ENCODE data around the gene KCNJ10. TPM values are rescaled to one million over a fixed set of nuclear protein-coding genes. Genes with fewer than 3 reads are reported as not detected.

The KCNJ10 gene
- total RNA-seq, 1 donor from 2014 or later: 1.6 TPM

- no peak for DNase-seq
These were observed 45.6 kb downstream of the KCNJ10 start for GRCh38 chr1:160024195-160024905.

DNA sequence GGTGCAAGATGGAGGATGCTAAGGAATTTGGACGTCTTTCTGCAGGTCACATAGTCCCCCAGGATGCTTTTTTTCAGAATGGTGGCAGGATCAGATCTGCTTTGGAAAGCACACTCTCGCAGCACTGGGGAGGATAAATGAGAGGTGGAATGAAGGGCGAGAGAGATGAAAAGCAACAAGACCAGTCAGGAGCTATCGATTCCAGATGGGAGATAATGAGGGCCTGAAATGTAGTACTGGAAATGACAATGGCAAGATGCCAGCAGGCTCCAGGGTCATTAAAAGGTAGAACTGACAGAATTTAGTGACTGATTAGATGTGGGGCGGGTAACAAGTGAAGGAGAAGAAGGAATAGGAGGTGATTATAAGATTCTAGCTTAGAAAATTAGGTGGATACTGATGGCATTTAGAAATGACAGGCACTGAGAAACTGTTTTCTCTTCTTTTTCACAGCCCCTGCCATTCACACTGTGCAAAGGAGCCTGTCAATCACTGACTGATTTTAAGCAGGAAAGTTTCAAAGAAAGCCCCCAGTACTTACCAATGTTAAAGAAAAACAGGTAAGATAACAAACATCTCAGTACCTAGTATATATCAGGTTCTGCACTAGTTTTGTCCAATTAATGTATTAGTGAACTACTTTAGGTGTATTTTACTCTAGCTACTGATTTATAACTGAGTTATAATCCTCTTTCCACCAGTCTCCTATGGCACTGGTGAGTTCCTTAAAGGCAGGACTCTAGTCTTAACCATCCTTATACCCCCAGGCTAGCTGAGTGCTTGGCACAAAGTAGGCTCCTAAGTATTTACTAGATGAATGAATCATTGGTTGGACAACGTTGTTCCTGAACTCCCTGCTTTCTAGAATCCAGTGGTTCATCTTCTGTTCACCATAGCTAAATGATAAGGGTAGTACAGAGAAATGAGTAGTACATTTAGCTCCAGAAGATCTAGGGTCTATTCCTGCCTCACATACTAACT lies 47.3 kb downstream of the KCNJ10 start:
- no peak for DNase-seq

DNA sequence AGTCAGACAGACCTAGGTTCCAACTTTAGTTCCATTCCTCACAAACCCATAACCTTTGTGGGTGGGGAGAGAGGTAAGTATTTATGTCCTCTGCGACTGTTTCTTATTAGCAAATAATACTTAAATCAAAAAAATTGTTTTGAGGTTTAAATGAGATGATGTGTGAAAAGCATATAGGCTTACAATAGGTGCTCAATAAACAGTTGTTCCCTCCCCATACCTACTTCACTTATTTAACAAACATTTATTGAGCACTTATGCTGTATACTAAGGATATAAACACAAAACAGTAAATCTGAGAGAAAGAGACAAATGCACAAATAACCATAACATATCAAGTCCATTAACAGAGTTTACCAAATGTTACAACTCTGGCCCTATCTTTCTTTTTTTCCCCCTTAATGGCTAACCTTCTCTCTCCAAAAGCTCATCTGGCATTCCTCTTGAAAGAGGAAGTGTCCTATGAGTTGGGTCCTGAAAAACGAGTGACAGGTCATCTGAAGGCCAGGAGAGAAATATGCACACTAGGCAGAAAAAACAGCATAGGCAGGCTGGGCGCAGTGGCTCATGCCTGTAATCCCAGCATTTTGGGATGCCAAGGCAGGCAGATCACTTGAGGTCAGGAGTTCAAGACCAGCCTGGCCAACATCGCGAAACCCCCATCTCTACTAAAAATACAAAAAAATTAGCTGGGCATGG lies 48.4 kb downstream of the KCNJ10 start:
- no peak for DNase-seq

- no peak for DNase-seq
These were observed 49.8 kb downstream of the KCNJ10 start for GRCh38 chr1:160020196-160020595.

DNA sequence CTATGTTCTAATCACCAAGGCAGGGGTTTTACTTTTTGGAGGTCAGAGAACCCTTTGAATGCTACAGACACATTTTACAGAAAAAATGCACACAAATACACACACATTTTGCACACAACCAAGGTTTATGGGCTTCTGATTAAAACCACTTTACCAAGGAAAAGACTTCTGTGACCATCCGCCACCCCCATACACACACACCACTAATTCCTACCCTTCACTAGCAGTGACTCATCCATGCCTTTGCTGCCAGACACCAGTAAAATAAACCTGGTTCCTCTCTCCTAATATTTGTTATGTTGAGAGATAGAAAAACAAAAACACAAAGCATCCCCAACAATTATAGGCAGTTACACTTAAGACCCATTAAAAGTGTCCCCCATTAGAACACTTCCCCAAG lies 51.1 kb downstream of the KCNJ10 start:
- DNase-seq: no peak

- DNase-seq: no peak
These were observed 51.6 kb downstream of the KCNJ10 start for GRCh38 chr1:160018347-160018746.

- no peak for DNase-seq
These were observed 52.4 kb downstream of the KCNJ10 start for GRCh38 chr1:160017592-160017991.

- no peak for DNase-seq
These were observed 58.2 kb downstream of the KCNJ10 start for GRCh38 chr1:160011781-160012180.

- no peak for DNase-seq
These were observed 60.2 kb downstream of the KCNJ10 start for GRCh38 chr1:160009801-160010200.

DNA sequence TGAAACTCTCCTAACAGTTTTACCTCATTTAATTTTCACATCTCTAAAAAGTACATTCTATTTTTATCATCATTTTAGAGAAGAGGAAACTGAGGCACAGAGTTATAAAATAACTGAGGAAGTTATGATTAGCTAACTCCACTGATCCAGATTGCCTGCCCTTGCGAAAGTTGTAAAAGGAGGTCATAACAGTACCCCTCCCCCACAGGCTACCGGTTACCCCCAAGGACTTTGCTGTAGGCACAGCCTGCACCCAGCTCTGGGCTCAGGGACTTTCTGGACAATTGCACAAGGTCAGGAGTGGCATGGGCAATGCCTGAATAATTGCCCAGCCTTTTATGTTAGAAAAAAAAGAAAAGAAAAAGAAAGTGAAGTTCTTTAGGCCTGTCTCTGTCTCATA lies 60.9 kb downstream of the KCNJ10 start:
- no peak for DNase-seq

- no peak for DNase-seq
These were observed 62.3 kb downstream of the KCNJ10 start for GRCh38 chr1:160007577-160008200.

GRCh38 chr1:160006312-160006940 lies 63.5 kb downstream of the KCNJ10 start:
- peak; percentile 22 for DNase-seq

DNA sequence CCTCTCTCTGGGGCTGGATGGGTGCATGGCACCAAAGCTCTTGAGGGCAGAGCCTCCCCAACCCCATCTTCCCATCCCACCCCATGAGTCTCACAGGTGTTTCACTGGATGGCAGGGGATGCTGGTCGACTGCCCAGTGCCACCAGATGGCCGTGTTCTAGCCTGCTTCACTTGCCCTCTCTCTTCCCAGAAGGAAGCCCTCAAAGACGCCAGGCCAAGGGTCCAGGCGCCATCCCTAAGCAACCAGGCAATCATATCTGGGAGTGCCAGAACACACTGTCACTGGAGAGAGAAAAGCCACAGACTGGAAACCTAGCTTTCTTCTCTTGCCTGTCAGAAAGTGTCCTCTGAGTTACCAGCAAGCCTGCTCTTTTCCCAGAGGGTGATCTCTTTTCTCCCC lies 64.9 kb downstream of the KCNJ10 start:
- no peak for DNase-seq

- DNase-seq: no peak
These were observed 65.5 kb downstream of the KCNJ10 start for GRCh38 chr1:160004425-160004824.

DNA sequence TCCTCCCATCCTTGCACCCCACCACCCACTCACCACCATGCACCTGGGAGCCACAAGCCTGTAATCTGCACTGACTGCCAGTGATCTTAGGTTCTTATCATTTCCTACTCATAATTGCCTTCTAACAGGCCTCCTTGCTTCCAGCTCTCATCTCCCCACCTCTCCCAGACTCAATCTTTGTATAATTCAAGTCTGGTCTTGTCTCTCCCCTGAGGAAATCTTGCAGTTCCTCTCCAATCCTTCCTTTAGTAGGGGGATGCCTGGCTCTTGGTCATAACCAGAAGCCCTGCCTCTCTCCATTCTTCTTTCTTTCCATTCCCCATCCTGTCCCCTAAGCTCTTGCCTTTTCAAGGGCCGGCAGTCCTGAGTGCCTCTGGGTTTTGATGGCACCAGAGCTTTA lies 66.0 kb downstream of the KCNJ10 start:
- no peak for DNase-seq

GRCh38 chr1:160001440-160001839 lies 68.5 kb downstream of the KCNJ10 start:
- DNase-seq: no peak

DNA sequence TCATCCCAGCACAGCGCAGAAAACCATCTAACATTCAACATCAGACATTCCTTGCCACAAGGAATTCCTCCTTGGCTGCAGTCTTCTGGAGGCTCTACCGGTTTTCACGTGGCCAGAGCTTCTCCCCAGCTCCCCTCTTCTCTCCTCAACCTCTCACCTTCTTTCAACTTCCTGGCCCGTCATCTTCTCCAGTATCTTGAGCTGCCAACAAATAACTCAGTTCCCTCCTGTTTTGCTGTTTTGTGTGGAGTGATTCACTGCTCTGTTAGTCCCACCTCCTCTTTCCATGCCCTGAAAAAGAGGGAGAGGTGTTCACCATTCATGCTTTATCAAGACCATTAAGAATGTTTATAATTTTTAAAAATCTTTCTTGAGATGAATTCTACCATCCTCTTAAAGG lies 70.8 kb downstream of the KCNJ10 start:
- no peak for DNase-seq

- DNase-seq: no peak
These were observed 73.3 kb downstream of the KCNJ10 start for GRCh38 chr1:159996653-159997052.

DNA sequence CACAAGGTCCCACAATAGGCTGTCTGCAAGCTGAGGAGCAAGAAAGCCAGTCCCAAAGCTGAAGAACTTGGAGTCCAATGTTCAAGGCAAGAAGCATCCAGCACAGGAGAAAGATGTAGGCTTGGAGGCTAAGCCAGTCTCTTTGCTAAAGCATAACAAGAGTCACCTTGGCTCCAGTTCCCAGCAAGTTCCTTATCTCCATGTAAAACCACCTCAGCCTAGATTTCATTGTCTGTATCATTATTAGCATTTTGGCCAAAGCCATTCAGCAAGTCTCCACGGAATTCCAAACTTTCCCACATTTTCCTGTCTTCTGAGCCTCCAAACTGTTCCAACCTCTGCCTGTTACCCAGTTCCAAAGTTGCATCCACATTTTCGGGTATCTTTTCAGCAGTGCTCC lies 75.1 kb downstream of the KCNJ10 start:
- no peak for DNase-seq

GRCh38 chr1:159993911-159994310 lies 76.0 kb downstream of the KCNJ10 start:
- no peak for DNase-seq

GRCh38 chr1:159992161-159992560 lies 77.8 kb downstream of the KCNJ10 start:
- DNase-seq: no peak

DNA sequence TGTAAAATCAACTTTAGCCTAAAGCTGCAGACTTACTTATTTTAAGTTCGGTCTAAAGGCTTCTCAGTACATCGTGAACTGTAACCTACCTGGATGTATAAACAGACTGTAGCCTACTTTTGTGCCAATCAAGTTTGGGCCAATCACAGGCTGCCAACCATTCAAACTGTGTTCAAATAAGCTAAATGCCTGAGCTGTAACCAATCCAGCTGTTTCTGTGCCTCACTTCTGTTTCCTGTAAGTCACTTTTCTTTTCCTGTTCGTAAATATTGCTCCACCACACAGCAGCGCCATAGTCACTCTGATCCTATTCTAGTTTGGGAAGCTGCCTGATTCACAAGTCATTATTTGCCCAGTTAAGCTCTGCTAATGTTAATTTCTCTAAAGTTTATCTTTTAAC lies 78.4 kb downstream of the KCNJ10 start:
- no peak for DNase-seq
